Panc1 (cell line): ENCODE measurements around the gene TMPRSS6. TPM values are rescaled to one million over a fixed set of nuclear protein-coding genes. Genes with fewer than 3 reads are reported as not detected.

Source experiments
- ATAC-seq: fragments of 200-7000 bp; cut with Tn5 transposase; 2 replicates; pipeline ENCODE4 v1.9.1; 2020; ENCODE audit warnings: mild to moderate bottlenecking, moderate library complexity
- BruUV-seq: library from RNA; stranded (reverse); fragments of 400-500 nt; replicated peaks from 2 replicates; lab custom pipeline; 2021; lab: Mats Ljungman, UMichigan
- CTCF ChIA-PET: fragments of 300-600 bp; sonication (Branson Sonifier 250); formaldehyde crosslinking; loops from one replicate; lab custom pipeline; 2022; ENCODE audit warnings: antibody characterized with exemption; lab: Charles Lee
- POLR2A ChIA-PET: fragments of 300-600 bp; sonication (Branson Sonifier 250); formaldehyde crosslinking; loops from one replicate; lab custom pipeline; 2022; ENCODE audit warnings: antibody characterized with exemption; lab: Charles Lee
- DNase-seq: peaks from one replicate; pipeline ENCODE4 v3.0.0-alpha.2; 2010; ENCODE audit warnings: low read depth, low spot score
- H3K27ac ChIP-seq: 2 replicates; pipeline ENCODE4 v1.5.1; 2011; ENCODE audit warnings: mild to moderate bottlenecking, low read length, inconsistent platforms
- H3K27me3 ChIP-seq: fragments of 200-500 bp; sonication (Bioruptor generic); 2 replicates; pipeline ENCODE4 v1.6.0; 2014; ENCODE audit warnings: low read length, inconsistent platforms; ENCODE audit not compliant: control insufficient read depth, insufficient read depth
- H3K36me3 ChIP-seq: fragments of 200-500 bp; sonication (Bioruptor generic); 2 replicates; pipeline ENCODE4 v1.5.1; 2014; ENCODE audit warnings: inconsistent platforms, mild to moderate bottlenecking, low read length, moderate library complexity; ENCODE audit not compliant: control insufficient read depth, insufficient read depth
- H3K4me1 ChIP-seq: 2 replicates; pipeline ENCODE4 v1.5.1; 2011; ENCODE audit warnings: inconsistent platforms, mild to moderate bottlenecking, low read length, moderate library complexity; ENCODE audit not compliant: control insufficient read depth, insufficient read depth
- H3K4me3 ChIP-seq, 2 experiments: 2 replicates each; pipeline ENCODE4 v1.5.1; 2011 to 2012; ENCODE audit warnings: low read depth in 2 of 2, low read length in 2 of 2, mild to moderate bottlenecking in 2 of 2, inconsistent platforms in 1 of 2, moderate library complexity in 1 of 2
- H3K9me3 ChIP-seq: fragments of 200-500 bp; sonication (Bioruptor generic); 2 replicates; pipeline ENCODE4 v1.5.1; 2014; ENCODE audit warnings: low read depth, mild to moderate bottlenecking, inconsistent platforms, low read length, moderate library complexity; ENCODE audit not compliant: control insufficient read depth, insufficient read depth
- POLR2AphosphoS5 ChIP-seq: IDR thresholded peaks from 2 replicates; pipeline ENCODE4 v1.6.1; 2012; ENCODE audit warnings: mild to moderate bottlenecking, low read depth, low read length, moderate library complexity
- SIN3A ChIP-seq: IDR thresholded peaks from 2 replicates; pipeline ENCODE4 v1.6.1; 2012; ENCODE audit warnings: low read depth, mild to moderate bottlenecking, low read length, moderate library complexity, borderline replicate concordance; ENCODE audit not compliant: insufficient read depth
- TCF7L2 ChIP-seq: IDR thresholded peaks from 2 replicates; pipeline ENCODE4 v1.6.1; 2011; ENCODE audit warnings: mild to moderate bottlenecking, low read depth, low read length, inconsistent platforms
- in situ Hi-C: cut with HindIII; loops from 2 replicates; pipeline ENCODE4 v1.10.0; 2016; ENCODE audit warnings: low sequenced_read_pairs, low pct_unique_long_range_greater_than_20kb
- intact Hi-C: fragments of 100-400 bp; cut with micrococcal nuclease; formaldehyde crosslinking; loops from one replicate; pipeline ENCODE4 v1.10.0; 2022; ENCODE audit not compliant: unreplicated experiment
- total RNA-seq: library from RNA; stranded (reverse); gene quantifications from one replicate; pipeline ENCODE4 v1.2.1, GENCODE V29; 2021; ENCODE audit not compliant: unreplicated experiment
- TF ChIP-seq, protein P1 (sequence below): fragments of 450-650 bp; IDR thresholded peaks from 2 replicates; pipeline ENCODE4 v1.5.1; 2017; ENCODE audit warnings: mild to moderate bottlenecking
- TF ChIP-seq, protein P2 (sequence below), 2 experiments: IDR thresholded peaks; 2 replicates each; pipeline ENCODE4 v1.6.1; 2011 to 2012; ENCODE audit warnings: low read depth in 2 of 2, control low read depth in 1 of 2, low read length in 1 of 2, mild to moderate bottlenecking in 1 of 2, moderate library complexity in 1 of 2; ENCODE audit not compliant: insufficient read depth in 1 of 2

The TMPRSS6 gene
- total RNA-seq, 1 experiment from 2014 or later, result not detected

DNA sequence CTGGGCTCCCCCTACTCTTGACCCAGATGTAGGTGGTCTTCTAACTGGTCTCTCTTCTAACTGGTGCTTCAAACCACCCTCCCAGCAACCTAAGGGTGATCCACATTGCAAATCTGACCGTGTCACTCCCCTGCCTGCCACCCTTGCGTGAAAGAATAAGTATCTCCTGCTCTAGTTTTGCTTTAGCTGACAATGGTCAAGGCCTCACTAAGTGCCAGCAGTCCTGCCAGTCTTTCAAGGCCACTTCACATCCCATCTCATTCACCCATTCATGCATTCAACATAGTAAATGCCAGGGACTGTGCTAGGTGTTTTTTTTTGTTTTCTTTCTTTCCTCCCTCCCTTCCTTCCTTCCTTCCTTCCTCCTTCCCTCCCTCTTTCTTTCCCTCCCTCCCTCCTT lies 60.3 kb downstream of the TMPRSS6 start:
- no peak overlapping the region for H3K27ac ChIP-seq
- no peaks in the 10 kb centered on the region for H3K27me3 ChIP-seq
- in situ Hi-C loops (no loop called here), intact Hi-C loops (no loop called here)
- no peak for TF ChIP-seq SIN3A
- no peaks in the 10 kb centered on the region for H3K4me1 ChIP-seq
- ChIA-PET POLR2A (interaction anchor here (0.7 kb wide), 1 partner anchor 1760 kb away, joined by 19 read pairs; no protein-coding TSS in a partner anchor), CTCF (no interaction called here)
- no peaks in the 10 kb centered on the region for H3K9me3 ChIP-seq
- no TSS peak for BruUV-seq
- DNase-seq (no peak), ATAC-seq (no peak)
- H3K4me3 ChIP-seq, result no peak overlapping the region
- H3K36me3 ChIP-seq, result no peaks in the 10 kb centered on the region; the same call in 1 of the 2 replicates

DNA sequence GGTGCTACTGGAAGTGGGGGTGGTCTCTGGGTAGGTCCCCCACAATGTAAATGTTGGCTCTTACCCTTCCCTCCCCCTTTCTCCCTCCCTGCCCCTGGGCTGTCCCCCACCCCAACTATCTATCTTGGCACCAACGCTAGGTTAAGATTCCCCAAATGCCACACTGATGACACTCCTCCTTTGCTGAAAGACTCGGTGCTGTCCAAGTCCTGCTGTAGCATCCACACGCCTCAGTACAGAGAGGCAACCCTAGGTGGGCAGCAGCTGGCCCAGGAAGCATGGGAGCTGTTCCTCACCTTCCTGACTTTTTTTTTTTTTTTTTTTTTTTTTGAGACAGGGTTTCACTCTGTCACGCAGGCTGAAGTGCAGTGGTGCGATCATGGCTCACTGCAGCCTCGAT lies 61.4 kb downstream of the TMPRSS6 start:
- Histone ChIP-seq H3K9me3 (no peaks in the 10 kb centered on the region), H3K4me1 (no peaks in the 10 kb centered on the region), H3K27me3 (no peaks in the 10 kb centered on the region), H3K36me3 (no peaks in the 10 kb centered on the region; the same call in 1 of the 2 replicates), H3K4me3 (no peak overlapping the region), H3K27ac (no peak overlapping the region)
- in situ Hi-C loops (no loop called here), intact Hi-C loops (no loop called here)
- ChIA-PET POLR2A (no interaction called here), CTCF (no interaction called here)
- no peak for TF ChIP-seq TCF7L2
- no peak for TF ChIP-seq POLR2AphosphoS5
- no peak for TF ChIP-seq SIN3A
- TF ChIP-seq, protein P1, sequence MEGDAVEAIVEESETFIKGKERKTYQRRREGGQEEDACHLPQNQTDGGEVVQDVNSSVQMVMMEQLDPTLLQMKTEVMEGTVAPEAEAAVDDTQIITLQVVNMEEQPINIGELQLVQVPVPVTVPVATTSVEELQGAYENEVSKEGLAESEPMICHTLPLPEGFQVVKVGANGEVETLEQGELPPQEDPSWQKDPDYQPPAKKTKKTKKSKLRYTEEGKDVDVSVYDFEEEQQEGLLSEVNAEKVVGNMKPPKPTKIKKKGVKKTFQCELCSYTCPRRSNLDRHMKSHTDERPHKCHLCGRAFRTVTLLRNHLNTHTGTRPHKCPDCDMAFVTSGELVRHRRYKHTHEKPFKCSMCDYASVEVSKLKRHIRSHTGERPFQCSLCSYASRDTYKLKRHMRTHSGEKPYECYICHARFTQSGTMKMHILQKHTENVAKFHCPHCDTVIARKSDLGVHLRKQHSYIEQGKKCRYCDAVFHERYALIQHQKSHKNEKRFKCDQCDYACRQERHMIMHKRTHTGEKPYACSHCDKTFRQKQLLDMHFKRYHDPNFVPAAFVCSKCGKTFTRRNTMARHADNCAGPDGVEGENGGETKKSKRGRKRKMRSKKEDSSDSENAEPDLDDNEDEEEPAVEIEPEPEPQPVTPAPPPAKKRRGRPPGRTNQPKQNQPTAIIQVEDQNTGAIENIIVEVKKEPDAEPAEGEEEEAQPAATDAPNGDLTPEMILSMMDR, result no peak
- no TSS peak for BruUV-seq
- no peak for ATAC-seq
- no peak for DNase-seq

DNA sequence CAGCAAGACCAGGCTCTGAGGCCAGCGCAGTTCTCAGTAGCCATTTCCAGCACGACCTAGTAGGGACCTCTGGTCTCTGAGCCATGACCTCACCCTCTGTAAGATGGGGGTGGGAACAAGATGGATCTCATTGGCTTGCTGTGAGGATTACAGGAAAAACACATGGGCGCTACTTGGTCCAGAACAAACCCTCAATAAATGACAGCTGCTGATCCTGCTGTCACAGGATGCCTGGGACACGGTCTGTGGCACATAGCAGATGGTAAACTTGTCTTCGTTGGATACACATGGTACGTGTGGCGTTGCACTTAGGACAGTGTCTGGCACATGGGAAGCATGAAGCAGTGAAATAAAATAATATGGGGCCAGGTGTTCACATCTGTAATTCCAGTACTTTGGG lies 62.5 kb downstream of the TMPRSS6 start:
- BruUV-seq, result no TSS peak
- ATAC-seq (no peak), DNase-seq (no peak)
- H3K9me3 ChIP-seq, result no peaks in the 10 kb centered on the region
- H3K27ac ChIP-seq, result no peak overlapping the region
- in situ Hi-C loops (no loop called here), intact Hi-C loops (no loop called here)
- no peaks in the 10 kb centered on the region for H3K27me3 ChIP-seq
- H3K36me3 ChIP-seq, result no peaks in the 10 kb centered on the region; the same call in 1 of the 2 replicates
- CTCF ChIA-PET, result no interaction called here
- H3K4me1 ChIP-seq, result no peaks in the 10 kb centered on the region
- POLR2A ChIA-PET, result no interaction called here
- TF ChIP-seq, protein P1, result no peak
- TF ChIP-seq TCF7L2 (no peak), POLR2AphosphoS5 (no peak)
- TF ChIP-seq, protein P2, sequence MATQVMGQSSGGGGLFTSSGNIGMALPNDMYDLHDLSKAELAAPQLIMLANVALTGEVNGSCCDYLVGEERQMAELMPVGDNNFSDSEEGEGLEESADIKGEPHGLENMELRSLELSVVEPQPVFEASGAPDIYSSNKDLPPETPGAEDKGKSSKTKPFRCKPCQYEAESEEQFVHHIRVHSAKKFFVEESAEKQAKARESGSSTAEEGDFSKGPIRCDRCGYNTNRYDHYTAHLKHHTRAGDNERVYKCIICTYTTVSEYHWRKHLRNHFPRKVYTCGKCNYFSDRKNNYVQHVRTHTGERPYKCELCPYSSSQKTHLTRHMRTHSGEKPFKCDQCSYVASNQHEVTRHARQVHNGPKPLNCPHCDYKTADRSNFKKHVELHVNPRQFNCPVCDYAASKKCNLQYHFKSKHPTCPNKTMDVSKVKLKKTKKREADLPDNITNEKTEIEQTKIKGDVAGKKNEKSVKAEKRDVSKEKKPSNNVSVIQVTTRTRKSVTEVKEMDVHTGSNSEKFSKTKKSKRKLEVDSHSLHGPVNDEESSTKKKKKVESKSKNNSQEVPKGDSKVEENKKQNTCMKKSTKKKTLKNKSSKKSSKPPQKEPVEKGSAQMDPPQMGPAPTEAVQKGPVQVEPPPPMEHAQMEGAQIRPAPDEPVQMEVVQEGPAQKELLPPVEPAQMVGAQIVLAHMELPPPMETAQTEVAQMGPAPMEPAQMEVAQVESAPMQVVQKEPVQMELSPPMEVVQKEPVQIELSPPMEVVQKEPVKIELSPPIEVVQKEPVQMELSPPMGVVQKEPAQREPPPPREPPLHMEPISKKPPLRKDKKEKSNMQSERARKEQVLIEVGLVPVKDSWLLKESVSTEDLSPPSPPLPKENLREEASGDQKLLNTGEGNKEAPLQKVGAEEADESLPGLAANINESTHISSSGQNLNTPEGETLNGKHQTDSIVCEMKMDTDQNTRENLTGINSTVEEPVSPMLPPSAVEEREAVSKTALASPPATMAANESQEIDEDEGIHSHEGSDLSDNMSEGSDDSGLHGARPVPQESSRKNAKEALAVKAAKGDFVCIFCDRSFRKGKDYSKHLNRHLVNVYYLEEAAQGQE (IDR thresholded peaks at IDR 0.05; ENCODE audit: insufficient read depth in 1 of 2, low read depth in 2 of 2, low read length in 1 of 2), result no peak
- no peak overlapping the region for H3K4me3 ChIP-seq
